Activated CD4-positive, alpha-beta memory T cell treated with anti-CD3 and anti-CD28 coated beads, Interleukin-2, amount 10 ng/mL, durations not matched to agents 7 days and 5 days (primary cell): Measurements from ENCODE around the gene CSF3. TPM values are rescaled to one million over a fixed set of nuclear protein-coding genes. Genes with fewer than 3 reads are reported as not detected.

ENCODE experiments used
- CTCF ChIA-PET: fragments of 350-600 bp; sonication (Branson Sonifier 250); formaldehyde crosslinking; loops from one replicate; lab custom pipeline; 2021; ENCODE audit warnings: antibody characterized with exemption, inconsistent platforms; lab: Charles Lee
- POLR2A ChIA-PET: fragments of 350-600 bp; sonication (Branson Sonifier 250); formaldehyde crosslinking; loops from one replicate; lab custom pipeline; 2021; ENCODE audit warnings: antibody characterized with exemption; lab: Charles Lee
- DNase-seq: peaks from one replicate; pipeline ENCODE4 v3.0.0-alpha.2; 2020
- H3K27ac Mint-ChIP-seq: one replicate; pipeline ENCODE4 v1.8.0; 2021; ENCODE audit warnings: mild to moderate bottlenecking, mixed read lengths
- H3K27me3 Mint-ChIP-seq: one replicate; pipeline ENCODE4 v1.8.0; 2021; ENCODE audit warnings: mixed read lengths
- H3K36me3 Mint-ChIP-seq: one replicate; pipeline ENCODE4 v1.8.0; 2021; ENCODE audit warnings: low read depth, mixed read lengths
- H3K4me1 Mint-ChIP-seq: one replicate; pipeline ENCODE4 v1.8.0; 2021; ENCODE audit warnings: mixed read lengths
- H3K4me3 Mint-ChIP-seq: one replicate; pipeline ENCODE4 v1.8.0; 2021; ENCODE audit warnings: mild to moderate bottlenecking, mixed read lengths
- H3K9me3 Mint-ChIP-seq: one replicate; pipeline ENCODE4 v1.8.0; 2021; ENCODE audit warnings: mixed read lengths
- total RNA-seq, 2 experiments: library from RNA; stranded (reverse); gene quantifications; one replicate each; pipeline ENCODE4 v1.2.3, GENCODE V29; 2021

The CSF3 gene
- total RNA-seq, 2 experiments from 2014 or later, result not detected

- Mint-ChIP-seq H3K27me3 (peaks cover 13% of the 10 kb centered on the region), H3K27ac (peak overlapping the region; percentile 82), H3K4me1 (peaks cover 33% of the 10 kb centered on the region), H3K9me3 (no peaks in the 10 kb centered on the region), H3K36me3 (peaks cover 21% of the 10 kb centered on the region), H3K4me3 (peak overlapping the region; percentile 91)
- POLR2A ChIA-PET, result interaction anchor here (0.6 to 3.0 kb wide), 49 partner anchors 9 to 540 kb away, joined by 3 to 26 read pairs (median 4); partner anchors contain the start of genes CDK12, GSDMA, LRRC3C and MIEN1
- DNase-seq, result no peak
- CTCF ChIA-PET, result interaction anchor here (0.7 to 4.3 kb wide), 31 partner anchors 12 to 358 kb away, joined by 3 to 72 read pairs (median 5); partner anchors contain the start of genes GSDMA, LRRC3C, MED24 and MIEN1
Observed at GRCh38 chr17:39979893-39980350, 35.3 kb upstream of the CSF3 start.

GRCh38 chr17:39980351-39981206, 34.7 kb upstream of the CSF3 start, which contains the start of gene PSMD3:
Gene PSMD3, plus strand, starts transcription at chr17:39980807. Its CDS starts 164 bp downstream, at chr17:39980971.
- Mint-ChIP-seq H3K36me3 (peaks cover 26% of the 10 kb centered on the region), H3K27ac (peak within 1 kb of the TSS; percentile 82), H3K4me3 (peak within 1 kb of the TSS; percentile 91), H3K27me3 (peaks cover 12% of the 10 kb centered on the region), H3K4me1 (peaks cover 35% of the 10 kb centered on the region), H3K9me3 (no peaks in the 10 kb centered on the region)
- DNase-seq, result peak; percentile 99
- ChIA-PET CTCF (interaction anchor here (0.5 to 4.3 kb wide), 39 partner anchors 10 to 359 kb away, joined by 3 to 72 read pairs (median 4); partner anchors contain the start of genes GSDMA, LRRC3C, MED24 and MIEN1), POLR2A (interaction anchor here (0.6 to 3.0 kb wide), 49 partner anchors 8 to 539 kb away, joined by 3 to 26 read pairs (median 4); partner anchors contain the start of genes CDK12, GSDMA, LRRC3C and MIEN1)

GRCh38 chr17:39981207-39981741, 34.0 kb upstream of the CSF3 start:
- Mint-ChIP-seq H3K4me1 (peaks cover 35% of the 10 kb centered on the region), H3K27ac (peak overlapping the region; percentile 82), H3K36me3 (peaks cover 33% of the 10 kb centered on the region), H3K9me3 (no peaks in the 10 kb centered on the region), H3K4me3 (peak overlapping the region; percentile 91), H3K27me3 (peaks cover 7% of the 10 kb centered on the region)
- CTCF ChIA-PET, result interaction anchor here (0.5 to 4.3 kb wide), 37 partner anchors 11 to 360 kb away, joined by 3 to 72 read pairs (median 4); partner anchors contain the start of genes GSDMA, LRRC3C, MED24 and ORMDL3
- POLR2A ChIA-PET, result interaction anchor here (0.6 to 3.0 kb wide), 32 partner anchors 13 to 520 kb away, joined by 3 to 26 read pairs (median 6); partner anchors contain the start of genes CDK12, GSDMA, LRRC3C and MIEN1
- DNase-seq, result no peak

- H3K27ac Mint-ChIP-seq, result peak overlapping the region; percentile 82
- H3K36me3 Mint-ChIP-seq, result peaks cover 39% of the 10 kb centered on the region
- no peaks in the 10 kb centered on the region for H3K9me3 Mint-ChIP-seq
- H3K4me1 Mint-ChIP-seq, result peaks cover 35% of the 10 kb centered on the region
- POLR2A ChIA-PET, result interaction anchor here (0.6 to 3.0 kb wide), 7 partner anchors 13 to 252 kb away, joined by 3 to 26 read pairs (median 3); partner anchors contain the start of genes LRRC3C, MED24, MIEN1 and ORMDL3
- H3K4me3 Mint-ChIP-seq, result peak overlapping the region; percentile 91
- no peak for DNase-seq
- peaks cover 7% of the 10 kb centered on the region for H3K27me3 Mint-ChIP-seq
- CTCF ChIA-PET, result interaction anchor here (1.4 to 4.3 kb wide), 4 partner anchors 22 to 171 kb away, joined by 3 to 72 read pairs (median 18); partner anchors contain the start of gene GSDMA
Observed at GRCh38 chr17:39981766-39982375, 33.4 kb upstream of the CSF3 start.

GRCh38 chr17:39988206-39988810, 26.9 kb upstream of the CSF3 start:
- CTCF ChIA-PET, result interaction anchor here (0.7 to 1.7 kb wide), 2 partner anchors 38 to 214 kb away, joined by 3 to 4 read pairs; no protein-coding TSS in a partner anchor
- Mint-ChIP-seq H3K4me1 (peaks cover 7% of the 10 kb centered on the region), H3K27me3 (no peaks in the 10 kb centered on the region), H3K36me3 (peaks cover 84% of the 10 kb centered on the region), H3K4me3 (no peak overlapping the region), H3K9me3 (no peaks in the 10 kb centered on the region), H3K27ac (no peak overlapping the region)
- POLR2A ChIA-PET, result interaction anchor here (0.8 kb wide), 1 partner anchor 8 kb away, joined by 3 read pairs; the partner anchor contains the start of gene PSMD3
- DNase-seq, result no peak

GRCh38 chr17:39994448-39994847, 20.8 kb upstream of the CSF3 start:
- H3K27me3 Mint-ChIP-seq, result no peaks in the 10 kb centered on the region
- ChIA-PET POLR2A (interaction anchor here (2.6 kb wide), 1 partner anchor 14 kb away, joined by 8 read pairs; the partner anchor contains the start of gene PSMD3), CTCF (no interaction called here)
- H3K27ac Mint-ChIP-seq, result no peak overlapping the region
- H3K36me3 Mint-ChIP-seq, result peaks cover 86% of the 10 kb centered on the region
- no peak overlapping the region for H3K4me3 Mint-ChIP-seq
- no peaks in the 10 kb centered on the region for H3K9me3 Mint-ChIP-seq
- no peak for DNase-seq
- no peaks in the 10 kb centered on the region for H3K4me1 Mint-ChIP-seq

- Mint-ChIP-seq H3K36me3 (peaks cover 78% of the 10 kb centered on the region), H3K4me3 (no peak overlapping the region), H3K4me1 (no peaks in the 10 kb centered on the region), H3K27ac (no peak overlapping the region), H3K27me3 (no peaks in the 10 kb centered on the region), H3K9me3 (no peaks in the 10 kb centered on the region)
- ChIA-PET POLR2A (interaction anchor here (2.6 kb wide), 1 partner anchor 15 kb away, joined by 8 read pairs; the partner anchor contains the start of gene PSMD3), CTCF (interaction anchor here (0.7 to 0.8 kb wide), 2 partner anchors 80 to 179 kb away, joined by 4 read pairs; no protein-coding TSS in a partner anchor)
- no peak for DNase-seq
Observed at GRCh38 chr17:39995438-39995837, 19.8 kb upstream of the CSF3 start.

GRCh38 chr17:39996162-39996561, 19.1 kb upstream of the CSF3 start:
- no peak for DNase-seq
- CTCF ChIA-PET, result interaction anchor here (0.5 to 0.8 kb wide), 3 partner anchors 80 to 510 kb away, joined by 4 read pairs; no protein-coding TSS in a partner anchor
- Mint-ChIP-seq H3K27ac (no peak overlapping the region), H3K9me3 (no peaks in the 10 kb centered on the region), H3K4me3 (no peak overlapping the region), H3K27me3 (no peaks in the 10 kb centered on the region), H3K36me3 (peaks cover 70% of the 10 kb centered on the region), H3K4me1 (no peaks in the 10 kb centered on the region)
- POLR2A ChIA-PET, result no interaction called here

GRCh38 chr17:39996800-39997199, 18.4 kb upstream of the CSF3 start:
- CTCF ChIA-PET, result no interaction called here
- DNase-seq, result no peak
- Mint-ChIP-seq H3K27me3 (no peaks in the 10 kb centered on the region), H3K36me3 (peaks cover 65% of the 10 kb centered on the region), H3K4me1 (no peaks in the 10 kb centered on the region), H3K27ac (no peak overlapping the region), H3K4me3 (no peak overlapping the region), H3K9me3 (no peaks in the 10 kb centered on the region)
- POLR2A ChIA-PET, result no interaction called here

GRCh38 chr17:39997543-39997942, 17.7 kb upstream of the CSF3 start:
- no peak overlapping the region for H3K4me3 Mint-ChIP-seq
- no peaks in the 10 kb centered on the region for H3K4me1 Mint-ChIP-seq
- H3K36me3 Mint-ChIP-seq, result peaks cover 58% of the 10 kb centered on the region
- no peaks in the 10 kb centered on the region for H3K27me3 Mint-ChIP-seq
- ChIA-PET POLR2A (no interaction called here), CTCF (no interaction called here)
- H3K27ac Mint-ChIP-seq, result no peak overlapping the region
- no peak for DNase-seq
- no peaks in the 10 kb centered on the region for H3K9me3 Mint-ChIP-seq

- POLR2A ChIA-PET, result interaction anchor here (0.7 to 1.1 kb wide), 2 partner anchors 55 to 64 kb away, joined by 3 read pairs; partner anchors contain the start of genes MED24 and THRA
- no peaks in the 10 kb centered on the region for H3K9me3 Mint-ChIP-seq
- H3K27ac Mint-ChIP-seq, result no peak overlapping the region
- H3K4me1 Mint-ChIP-seq, result no peaks in the 10 kb centered on the region
- no peaks in the 10 kb centered on the region for H3K27me3 Mint-ChIP-seq
- DNase-seq, result no peak
- no peak overlapping the region for H3K4me3 Mint-ChIP-seq
- peaks cover 43% of the 10 kb centered on the region for H3K36me3 Mint-ChIP-seq
- CTCF ChIA-PET, result no interaction called here
Observed at GRCh38 chr17:39999067-39999466, 16.2 kb upstream of the CSF3 start.
